GM19463 (cell line): Measurements from ENCODE around the gene DNAJB2.
"Not testable (repeated sequence)": the region's sequence is repeated elsewhere in the genome, so short reads cannot be mapped to it uniquely, and the experiment has no call there.

Experiments
- ATAC-seq: cut with Tn5 transposase; IDR thresholded peaks from one replicate; pipeline ENCODE4 v1.9.1; 2021; ENCODE audit warnings: mild to moderate bottlenecking, moderate library complexity; ENCODE audit not compliant: unreplicated experiment

DNAJB2 gene

GRCh38 chr2:219284501-219285372 is 5.6 kb downstream of the DNAJB2 start:
- no peak for ATAC-seq

- no peak for ATAC-seq
These were observed 6.2 kb downstream of the DNAJB2 start for GRCh38 chr2:219285373-219285735.

GRCh38 chr2:219285894-219286425 is 6.8 kb downstream of the DNAJB2 start:
- ATAC-seq = no peak

GRCh38 chr2:219286436-219287115 is 7.4 kb downstream of the DNAJB2 start:
- no peak for ATAC-seq

- not testable (repeated sequence) for ATAC-seq
These were observed 7.9 kb downstream of the DNAJB2 start for GRCh38 chr2:219287116-219287440.

GRCh38 chr2:219287580-219288265 is 8.6 kb downstream of the DNAJB2 start:
- no peak for ATAC-seq

- no peak for ATAC-seq
These were observed 10.0 kb downstream of the DNAJB2 start for GRCh38 chr2:219289195-219289536.

- ATAC-seq = no peak
These were observed 10.6 kb downstream of the DNAJB2 start for GRCh38 chr2:219289537-219290361.

GRCh38 chr2:219290381-219291171 is 11.4 kb downstream of the DNAJB2 start:
- ATAC-seq = no peak

GRCh38 chr2:219291394-219291793 is 12.2 kb downstream of the DNAJB2 start:
- no peak for ATAC-seq

GRCh38 chr2:219291910-219292490 is 12.8 kb downstream of the DNAJB2 start:
- no peak for ATAC-seq

GRCh38 chr2:219292616-219293015 is 13.4 kb downstream of the DNAJB2 start:
- no peak for ATAC-seq

- ATAC-seq = no peak
These were observed 14.6 kb downstream of the DNAJB2 start for GRCh38 chr2:219293736-219294231.

GRCh38 chr2:219294356-219295351 is 15.5 kb downstream of the DNAJB2 start:
- peak; percentile 87 for ATAC-seq

- ATAC-seq = no peak
These were observed 17.0 kb downstream of the DNAJB2 start for GRCh38 chr2:219296142-219296541.

GRCh38 chr2:219296631-219297391 is 17.6 kb downstream of the DNAJB2 start:
- ATAC-seq = no peak

- no peak for ATAC-seq
These were observed 18.7 kb downstream of the DNAJB2 start for GRCh38 chr2:219297766-219298456.
